A204.1 (cell line): Measurements from ENCODE around the gene OR52K2.
"Not testable (repeated sequence)": the region's sequence is repeated elsewhere in the genome, so short reads cannot be mapped to it uniquely, and the experiment has no call there.

ENCODE experiments used
- FAIRE-seq: peaks from 2 replicates; lab custom pipeline; 2012; peaks lifted over from hg19 to GRCh38; lab: Jason Lieb, UNC

The OR52K2 gene

GRCh38 chr11:4480577-4481239, 31.6 kb downstream of the OR52K2 start:
- FAIRE-seq: no peak

GRCh38 chr11:4481240-4481582, 32.1 kb downstream of the OR52K2 start:
- no peak for FAIRE-seq

GRCh38 chr11:4482445-4482844, 33.4 kb downstream of the OR52K2 start, which contains the start of gene OR52K1:
OR52K1 (plus strand) TSS chr11:4482646; CDS start chr11:4488901, 6,255 bp downstream.
- no peak for FAIRE-seq

GRCh38 chr11:4484310-4484709, 35.2 kb downstream of the OR52K2 start:
- FAIRE-seq: no peak

GRCh38 chr11:4491405-4491804, 42.3 kb downstream of the OR52K2 start:
- FAIRE-seq: not testable (repeated sequence)

GRCh38 chr11:4491878-4492606, 42.9 kb downstream of the OR52K2 start:
- no peak for FAIRE-seq

- no peak for FAIRE-seq
Observed at GRCh38 chr11:4493480-4493818, 44.4 kb downstream of the OR52K2 start.

- FAIRE-seq: no peak
Observed at GRCh38 chr11:4495487-4495886, 46.4 kb downstream of the OR52K2 start.

- FAIRE-seq: no peak
Observed at GRCh38 chr11:4495986-4496385, 46.9 kb downstream of the OR52K2 start.

- no peak for FAIRE-seq
Observed at GRCh38 chr11:4496557-4497248, 47.6 kb downstream of the OR52K2 start.
